SU-DHL-6 (cell line): ENCODE data around the gene ZGPAT.

ENCODE experiments used
- CTCF ChIP-seq: fragments of 200-600 bp; sonication (generic); IDR thresholded peaks from one replicate; pipeline ENCODE4 v1.5.1; 2017; ENCODE audit warnings: antibody characterized with exemption, mild to moderate bottlenecking, low read length, moderate library complexity; ENCODE audit not compliant: insufficient read depth, poor library complexity, severe bottlenecking
- EZH2phosphoT487 ChIP-seq: fragments of 200-600 bp; sonication (generic), shearing (Covaris generic); conservative IDR thresholded peaks from 2 replicates; pipeline ENCODE4 v1.6.1; 2018; ENCODE audit warnings: mild to moderate bottlenecking, antibody characterized with exemption, low read length, moderate library complexity, mixed read lengths

GRCh38 chr20:63664143-63664851 is 43.5 kb upstream of the ZGPAT start:
- TF ChIP-seq CTCF: no peak
- no peak for TF ChIP-seq EZH2phosphoT487
